RWPE1 (cell line): Measurements from ENCODE around the gene SBNO2.

Source experiments
- CTCF ChIA-PET: fragments of 350-600 bp; sonication (Branson Sonifier 250); formaldehyde crosslinking; extraction: SDS; loops from one replicate; lab custom pipeline; 2021; lab: Yijun Ruan, JAX
- POLR2A ChIA-PET: fragments of 400-600 bp; formaldehyde crosslinking; extraction: SDS; loops from one replicate; lab custom pipeline; 2020; ENCODE audit warnings: antibody characterized with exemption; ENCODE audit not compliant: low non-redundant PET; lab: Yijun Ruan, JAX
- DNase-seq: peaks from one replicate; pipeline ENCODE4 v3.0.0; 2012; ENCODE audit warnings: low spot score
- H3K27ac ChIP-seq: fragments of 450-650 bp; 2 replicates; pipeline ENCODE4 v1.5.1; 2017
- TF ChIP-seq, protein P1 (sequence below): fragments of 450-650 bp; conservative IDR thresholded peaks from 2 replicates; pipeline ENCODE4 v1.5.1; 2017; ENCODE audit warnings: low read depth, mild to moderate bottlenecking

Gene SBNO2

DNA sequence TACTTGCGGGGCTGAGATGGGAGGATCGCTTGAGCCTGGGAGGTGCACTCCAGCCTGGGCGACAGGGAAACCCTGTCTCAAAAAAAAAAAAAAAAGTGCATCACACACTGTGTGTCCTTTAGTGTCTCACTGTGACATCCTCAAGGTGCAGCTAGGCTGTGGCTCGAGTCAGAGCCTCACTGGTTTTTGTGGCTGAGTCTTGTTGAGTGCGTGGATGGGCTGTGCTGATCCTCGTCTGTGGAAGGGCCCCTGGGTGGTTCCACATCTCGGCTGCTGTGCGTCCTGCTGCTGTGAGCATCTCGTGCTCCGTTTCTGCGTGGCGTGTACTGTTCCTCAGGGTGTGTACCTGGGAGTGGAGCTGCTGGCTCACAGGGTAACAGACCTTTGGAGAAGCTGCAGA is 42.7 kb upstream of the SBNO2 start:
- ChIA-PET CTCF (interaction anchor here (0.6 to 1.3 kb wide), 3 partner anchors 27 to 103 kb away, joined by 3 to 4 read pairs (median 3); no protein-coding TSS in a partner anchor), POLR2A (no interaction called here)
- no peak for DNase-seq
- H3K27ac ChIP-seq = peak overlapping the region; percentile 98
- TF ChIP-seq, protein P1, sequence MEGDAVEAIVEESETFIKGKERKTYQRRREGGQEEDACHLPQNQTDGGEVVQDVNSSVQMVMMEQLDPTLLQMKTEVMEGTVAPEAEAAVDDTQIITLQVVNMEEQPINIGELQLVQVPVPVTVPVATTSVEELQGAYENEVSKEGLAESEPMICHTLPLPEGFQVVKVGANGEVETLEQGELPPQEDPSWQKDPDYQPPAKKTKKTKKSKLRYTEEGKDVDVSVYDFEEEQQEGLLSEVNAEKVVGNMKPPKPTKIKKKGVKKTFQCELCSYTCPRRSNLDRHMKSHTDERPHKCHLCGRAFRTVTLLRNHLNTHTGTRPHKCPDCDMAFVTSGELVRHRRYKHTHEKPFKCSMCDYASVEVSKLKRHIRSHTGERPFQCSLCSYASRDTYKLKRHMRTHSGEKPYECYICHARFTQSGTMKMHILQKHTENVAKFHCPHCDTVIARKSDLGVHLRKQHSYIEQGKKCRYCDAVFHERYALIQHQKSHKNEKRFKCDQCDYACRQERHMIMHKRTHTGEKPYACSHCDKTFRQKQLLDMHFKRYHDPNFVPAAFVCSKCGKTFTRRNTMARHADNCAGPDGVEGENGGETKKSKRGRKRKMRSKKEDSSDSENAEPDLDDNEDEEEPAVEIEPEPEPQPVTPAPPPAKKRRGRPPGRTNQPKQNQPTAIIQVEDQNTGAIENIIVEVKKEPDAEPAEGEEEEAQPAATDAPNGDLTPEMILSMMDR = no peak

DNA sequence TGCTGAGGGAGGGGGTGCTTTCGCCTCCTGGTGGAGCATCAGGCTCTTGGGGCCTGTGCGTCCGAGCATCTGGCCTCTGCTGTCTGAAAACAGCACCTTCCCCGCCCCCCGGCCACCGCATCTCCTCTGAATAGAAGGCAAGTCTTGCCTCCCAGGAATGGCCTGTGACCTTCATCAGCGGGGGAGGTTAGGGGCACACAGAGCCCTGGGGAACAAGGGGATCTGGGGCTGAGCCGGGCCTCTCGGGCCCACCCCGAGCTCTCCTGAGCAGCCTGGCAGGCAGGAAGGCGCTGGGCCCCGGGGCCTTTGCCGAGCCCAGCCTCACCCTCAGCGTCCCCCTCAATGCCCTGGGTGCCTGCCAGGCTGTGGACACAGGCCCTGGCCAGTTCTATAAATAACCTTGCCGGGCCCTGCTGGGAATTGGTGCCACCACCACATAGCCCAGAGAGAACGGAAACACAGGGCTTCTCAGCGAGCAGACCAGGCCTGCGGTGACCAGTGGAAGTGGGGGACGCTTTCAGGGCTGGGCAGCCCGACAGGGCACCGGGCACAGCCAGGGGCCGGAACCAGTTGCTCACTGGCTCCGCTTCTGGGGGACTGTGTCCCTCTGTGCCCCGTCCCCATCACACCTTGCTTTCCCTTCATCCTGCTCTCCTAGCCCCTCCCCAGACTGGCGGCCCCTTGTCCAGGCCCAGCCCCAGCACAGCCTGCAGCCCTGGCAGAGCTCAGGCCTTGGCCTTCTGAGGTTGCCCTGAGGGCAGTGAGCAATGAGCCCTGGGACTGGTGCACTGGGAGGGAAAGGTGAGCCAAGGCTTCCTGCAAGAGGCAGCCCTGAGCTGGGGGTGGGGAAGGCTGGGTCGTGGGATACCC is 41.0 kb upstream of the SBNO2 start:
- CTCF ChIA-PET = interaction anchor here (0.5 to 1.8 kb wide), 3 partner anchors 29 to 328 kb away, joined by 3 to 6 read pairs (median 4); no protein-coding TSS in a partner anchor
- no peak for DNase-seq
- peak overlapping the region; percentile 98 for H3K27ac ChIP-seq
- TF ChIP-seq, protein P1 = no peak
- POLR2A ChIA-PET = interaction anchor here (0.9 kb wide), 1 partner anchor 54 kb away, joined by 3 read pairs; no protein-coding TSS in a partner anchor

GRCh38 chr19:1214299-1214861 is 40.3 kb upstream of the SBNO2 start:
- no peak for DNase-seq
- TF ChIP-seq, protein P1 = no peak
- peak overlapping the region; percentile 98 for H3K27ac ChIP-seq
- ChIA-PET POLR2A (no interaction called here), CTCF (interaction anchor here (0.5 to 1.8 kb wide), 4 partner anchors 8 to 328 kb away, joined by 3 to 6 read pairs (median 4); no protein-coding TSS in a partner anchor)

DNA sequence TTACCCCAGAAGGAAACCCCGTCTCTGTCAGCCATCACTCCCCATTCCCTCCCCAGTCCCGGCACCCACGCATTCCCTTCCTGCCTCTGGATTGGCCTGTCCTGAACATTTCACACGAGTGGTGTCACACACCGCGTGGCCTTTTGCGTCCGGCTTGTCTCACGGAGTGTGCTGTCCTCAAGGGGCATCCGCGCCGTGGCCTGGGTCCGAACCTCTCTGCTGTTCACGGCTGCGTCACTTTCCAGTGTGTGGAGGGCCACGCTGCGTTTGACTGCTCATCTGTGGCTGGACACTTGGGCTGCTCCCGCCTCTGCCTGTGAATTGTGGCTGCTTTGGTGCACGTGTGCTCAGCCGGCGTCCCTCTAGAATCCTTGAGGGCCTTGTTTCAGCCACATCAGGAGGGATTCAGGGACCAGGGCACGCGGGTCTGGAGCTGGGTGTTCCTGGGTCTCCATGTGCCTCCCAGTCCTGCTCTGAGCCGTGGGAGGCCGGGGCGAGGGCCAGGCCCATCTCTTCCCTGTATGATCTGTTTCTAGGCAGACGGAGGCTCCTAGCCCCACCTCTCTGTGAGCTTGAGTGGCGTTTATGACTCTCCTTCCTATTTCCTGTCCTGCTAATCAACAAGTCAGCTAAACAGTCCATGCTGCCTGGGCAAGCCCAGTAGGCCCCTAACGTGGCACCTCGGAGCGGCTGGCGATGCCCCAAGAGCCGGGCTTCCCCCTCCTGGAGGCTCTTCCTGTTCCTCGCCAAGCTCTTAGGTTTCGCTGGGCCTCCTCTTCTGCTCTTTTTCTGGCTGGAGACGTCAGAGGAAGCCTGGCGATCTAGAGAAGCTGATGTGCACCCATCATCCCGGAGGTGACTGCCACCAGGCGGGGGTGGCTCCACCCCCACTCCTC is 39.6 kb upstream of the SBNO2 start:
- ChIA-PET POLR2A (no interaction called here), CTCF (interaction anchor here (0.6 to 1.8 kb wide), 4 partner anchors 9 to 31 kb away, joined by 3 to 6 read pairs (median 4); no protein-coding TSS in a partner anchor)
- TF ChIP-seq, protein P1 = no peak
- H3K27ac ChIP-seq = peak overlapping the region; percentile 98
- peak; percentile 65 for DNase-seq

GRCh38 chr19:1211494-1212234 is 37.6 kb upstream of the SBNO2 start:
- H3K27ac ChIP-seq = peak overlapping the region; percentile 98
- DNase-seq = no peak
- CTCF ChIA-PET = interaction anchor here (1.0 to 1.3 kb wide), 2 partner anchors 9 to 29 kb away, joined by 4 read pairs; no protein-coding TSS in a partner anchor
- TF ChIP-seq, protein P1 = no peak
- POLR2A ChIA-PET = interaction anchor here (0.6 kb wide), 1 partner anchor 11 kb away, joined by 12 read pairs; no protein-coding TSS in a partner anchor
